ENCODE measurements around the gene PTPRJ.

Gene PTPRJ

GRCh38 chr11:48101044-48101733, 120.8 kb downstream of the PTPRJ start:
- H3K4me3 ChIP-seq (ENCODE audit: low read depth, low read length) = no peak overlapping the region
- no peak for TF ChIP-seq CTCF (conservative IDR thresholded peaks at IDR 0.05; ENCODE audit: low read depth, low read length)

GRCh38 chr11:48101958-48102357, 121.6 kb downstream of the PTPRJ start:
- H3K4me3 ChIP-seq (ENCODE audit: low read depth, low read length) = no peak overlapping the region
- DNase-seq (ENCODE audit: low read depth) = no peak
- no peak for TF ChIP-seq CTCF (conservative IDR thresholded peaks at IDR 0.05; ENCODE audit: low read depth, low read length)

More at GRCh38 chr11:48101044-48101733, 120.8 kb downstream of the PTPRJ start:
- DNase-seq (ENCODE audit: low read depth) = no peak

- DNase-seq (ENCODE audit: low read depth) = no peak
- no peak for TF ChIP-seq CTCF (conservative IDR thresholded peaks at IDR 0.05; ENCODE audit: low read depth, low read length)
- H3K4me3 ChIP-seq (ENCODE audit: low read depth, low read length) = no peak overlapping the region
Measured at GRCh38 chr11:48103621-48104567, 123.5 kb downstream of the PTPRJ start.

GRCh38 chr11:48104568-48104924, 124.2 kb downstream of the PTPRJ start:
- H3K4me3 ChIP-seq (ENCODE audit: low read depth, low read length) = no peak overlapping the region
- no peak for DNase-seq (ENCODE audit: low read depth)
- no peak for TF ChIP-seq CTCF (conservative IDR thresholded peaks at IDR 0.05; ENCODE audit: low read depth, low read length)

- TF ChIP-seq CTCF (conservative IDR thresholded peaks at IDR 0.05; ENCODE audit: low read depth, low read length) = no peak
- no peak overlapping the region for H3K4me3 ChIP-seq (ENCODE audit: low read depth, low read length)
- DNase-seq (ENCODE audit: low read depth) = no peak
Measured at GRCh38 chr11:48105096-48105990, 125.0 kb downstream of the PTPRJ start.

GRCh38 chr11:48106166-48106565, 125.8 kb downstream of the PTPRJ start:
- no peak for TF ChIP-seq CTCF (conservative IDR thresholded peaks at IDR 0.05; ENCODE audit: low read depth, low read length)
- no peak overlapping the region for H3K4me3 ChIP-seq (ENCODE audit: low read depth, low read length)
- DNase-seq (ENCODE audit: low read depth) = no peak
